DMS 273 (cell line): ENCODE results near the gene SECISBP2L.

Experiments used
- DNase-seq: peaks from one replicate; lab custom pipeline; 2025; ENCODE audit not compliant: unreplicated experiment; lab: John Stamatoyannopoulos, UW

SECISBP2L gene

DNA sequence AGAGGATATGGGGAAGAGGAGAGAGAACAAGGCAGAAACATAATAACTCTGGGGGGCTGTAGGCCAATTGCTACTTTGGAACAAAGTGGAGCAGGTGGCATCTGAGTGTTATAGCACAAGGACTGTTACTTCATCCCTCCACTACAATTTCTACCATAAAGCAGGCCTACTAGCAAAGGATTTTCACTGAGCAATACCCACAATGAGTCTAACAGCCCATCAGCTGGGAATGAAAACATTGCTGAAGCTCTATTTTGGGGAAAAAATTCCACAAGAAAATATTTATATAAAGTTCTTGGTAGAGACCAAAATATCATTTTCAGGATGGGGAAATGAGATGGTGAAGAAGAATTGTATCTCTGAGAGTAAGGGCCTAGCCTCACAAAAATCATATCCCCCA is 78.9 kb downstream of the SECISBP2L start:
- no peak for DNase-seq

DNA sequence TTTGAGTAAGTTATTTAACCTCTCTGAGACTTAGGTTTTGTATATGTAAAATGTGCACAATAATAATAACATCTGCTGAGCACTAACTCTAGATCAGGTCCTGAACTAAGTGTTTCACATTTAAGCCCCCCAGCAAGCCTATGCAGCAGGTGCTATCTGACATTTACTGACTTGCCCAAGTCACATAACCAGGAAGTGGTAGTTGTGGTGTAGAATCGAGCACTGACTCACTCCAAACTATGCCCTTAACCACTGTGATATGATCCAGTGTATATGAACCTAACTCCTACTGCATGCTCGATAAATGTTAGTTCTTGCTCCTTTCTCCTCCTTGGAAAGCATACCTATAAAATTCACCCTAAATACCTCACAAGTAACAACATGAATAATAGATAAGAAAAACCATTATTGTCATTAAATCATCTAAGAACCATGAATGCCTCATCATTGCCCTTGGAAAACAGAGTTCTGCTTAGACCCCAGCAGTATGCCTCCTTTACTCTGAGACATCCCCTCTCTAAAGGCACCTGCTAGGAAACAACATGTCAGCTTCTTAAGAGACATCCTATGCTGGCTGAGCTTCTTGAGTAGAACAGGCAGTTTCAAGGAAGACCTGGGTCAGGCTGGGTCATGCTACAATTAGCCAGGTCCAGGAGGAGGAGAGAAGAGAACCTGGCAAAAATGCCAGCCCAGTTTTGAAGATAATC is 79.5 kb downstream of the SECISBP2L start:
- DNase-seq: no peak

DNA sequence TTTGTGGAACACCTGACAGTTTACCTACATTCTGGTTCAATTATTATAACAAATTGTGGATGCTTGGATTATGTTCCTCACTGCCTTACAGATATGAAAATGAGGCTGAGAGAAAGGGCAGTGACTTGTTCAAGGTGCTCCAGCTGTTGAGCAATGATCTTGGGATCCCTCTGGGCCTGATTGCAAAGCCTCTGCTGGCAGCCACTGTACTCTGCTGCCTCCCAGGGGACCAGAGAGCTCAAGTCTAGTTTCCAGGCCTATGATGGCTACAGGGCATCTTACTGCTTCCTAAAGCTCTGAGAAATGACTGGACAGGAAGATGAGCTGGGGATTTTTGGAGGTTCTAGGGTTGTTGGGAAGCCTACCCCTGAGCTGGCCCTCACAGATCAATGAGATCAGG is 80.3 kb downstream of the SECISBP2L start:
- peak; percentile 21 for DNase-seq

DNA sequence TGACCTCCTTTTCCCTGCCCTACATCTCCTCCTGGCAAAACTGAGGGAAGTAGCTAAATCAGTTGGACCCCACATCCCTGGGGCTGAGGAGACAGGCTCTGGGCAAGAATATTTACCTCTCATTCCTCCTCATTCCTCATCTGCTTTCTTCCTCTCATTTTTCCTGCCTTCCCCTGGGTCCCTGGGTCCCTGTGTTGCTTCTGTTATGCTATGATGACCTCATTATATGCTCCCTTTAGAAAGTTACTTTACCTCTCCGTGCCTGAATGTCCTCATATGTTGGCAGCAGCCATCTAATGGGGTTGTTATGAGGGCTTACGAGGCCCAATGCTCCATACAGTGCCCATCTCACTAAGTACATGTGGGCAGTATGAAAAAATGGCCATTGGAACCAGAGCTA is 81.3 kb downstream of the SECISBP2L start:
- no peak for DNase-seq

DNA sequence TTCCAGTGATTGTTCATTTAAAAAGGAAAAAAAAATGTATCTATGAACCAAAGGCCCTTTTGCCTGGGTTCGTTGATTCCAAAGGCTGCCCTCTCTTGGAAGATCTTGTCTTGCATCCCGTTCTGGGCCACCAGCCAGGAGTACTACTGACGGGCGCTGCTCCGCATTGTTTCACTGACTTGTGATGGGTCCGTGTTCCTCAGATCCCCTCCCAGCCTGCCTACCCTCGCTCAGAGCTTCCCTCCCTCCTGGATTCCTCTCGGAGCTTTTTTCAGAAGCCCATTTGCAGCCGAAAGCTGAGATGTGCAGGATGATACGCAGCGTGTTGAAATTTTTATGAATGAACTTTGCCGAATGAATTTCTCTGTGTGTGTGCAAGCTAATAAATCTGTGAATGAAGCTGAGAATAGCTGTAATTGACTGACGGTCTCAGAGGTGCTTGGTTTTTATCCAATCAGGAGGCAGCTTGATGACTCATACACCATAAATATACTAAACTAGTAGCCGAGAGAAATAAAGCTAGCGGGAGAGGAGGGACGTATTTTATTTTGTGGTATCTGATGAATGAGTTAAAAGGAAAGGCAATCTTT is 82.6 kb downstream of the SECISBP2L start, which contains the start of gene SHC4:
TSS of gene SHC4 (minus strand) at position 396 of the 590 bp plus-strand sequence. CDS start 904 bp downstream, outside the sequence.
- peak; percentile 77 for DNase-seq

DNA sequence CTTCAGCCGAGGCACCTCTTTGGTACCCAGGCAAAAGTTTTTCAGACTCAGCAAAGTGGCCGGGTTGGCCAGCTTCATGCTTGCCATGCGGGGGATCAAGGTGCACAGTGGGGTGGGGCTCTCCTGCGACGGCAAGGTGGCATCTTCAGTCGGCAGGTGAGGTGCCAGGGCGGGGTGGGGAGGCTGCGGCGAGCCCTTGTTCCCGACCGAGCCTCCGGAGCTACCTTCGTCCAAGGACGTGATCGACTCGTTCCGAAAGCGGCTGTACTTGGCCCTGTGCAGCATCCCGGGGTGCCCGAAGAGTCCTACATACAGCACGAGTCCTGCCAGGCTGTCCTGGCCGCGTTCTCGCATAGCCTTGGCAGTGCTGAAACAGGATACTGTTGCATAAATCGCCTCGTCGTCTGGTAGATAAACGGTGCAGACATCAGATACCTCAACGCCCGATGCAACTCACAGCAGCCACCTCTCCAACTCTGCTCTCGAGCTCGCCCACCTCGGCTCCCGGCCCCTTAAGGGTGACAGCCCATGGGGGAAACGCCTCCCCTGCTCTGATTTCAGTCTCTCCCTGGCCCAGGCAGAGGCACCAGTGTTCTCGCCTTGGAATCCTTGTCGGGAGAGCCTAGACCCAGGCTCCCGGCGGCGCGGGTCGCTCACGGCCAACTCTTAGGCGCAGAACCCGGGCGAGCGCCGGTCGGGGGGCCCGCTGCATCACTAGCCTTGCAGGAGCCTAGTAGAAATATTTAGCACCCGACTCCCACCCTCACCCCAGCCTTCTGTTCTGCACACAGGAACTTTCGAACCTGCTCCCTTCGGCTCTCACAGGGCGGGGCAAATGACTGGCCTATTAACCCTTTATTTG is 83.4 kb downstream of the SECISBP2L start:
- peak; percentile 60 for DNase-seq

DNA sequence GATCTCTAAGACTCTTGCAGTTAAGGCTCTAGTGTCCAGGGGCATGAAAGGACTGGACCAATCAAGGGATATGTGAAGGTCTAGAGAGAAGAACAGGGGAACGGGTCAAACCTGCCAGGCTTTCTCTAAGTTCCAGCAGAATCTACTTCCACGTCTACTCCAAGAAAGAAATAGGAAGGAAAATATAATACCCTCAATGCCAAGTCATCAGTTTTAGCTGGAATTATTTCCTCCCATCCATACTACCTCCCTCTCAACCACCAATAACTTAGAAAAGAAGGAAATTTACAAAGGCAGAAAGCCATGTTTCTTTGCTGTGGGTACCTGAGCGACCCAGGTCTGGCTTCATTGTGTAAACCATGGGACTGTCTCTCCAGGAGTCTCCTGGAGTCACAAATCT is 90.3 kb downstream of the SECISBP2L start:
- no peak for DNase-seq

DNA sequence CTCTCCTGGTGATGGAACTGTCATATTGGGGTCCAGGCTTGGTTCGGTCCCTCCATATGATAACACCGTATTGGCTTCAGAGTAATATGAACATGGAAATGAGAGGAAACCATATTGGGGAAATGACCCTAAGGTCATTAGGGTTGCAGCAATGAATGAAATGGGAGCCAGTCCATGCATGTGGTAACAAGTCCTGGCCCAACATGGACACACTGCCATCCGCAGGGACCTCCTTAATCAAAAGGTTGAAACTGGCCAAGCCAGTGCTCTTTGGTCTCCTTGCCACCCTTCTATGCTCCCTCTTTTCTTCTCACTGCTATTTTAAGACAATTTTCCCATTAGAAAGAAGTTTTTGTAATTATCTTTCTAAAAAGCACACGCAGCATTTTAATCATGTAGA is 90.9 kb downstream of the SECISBP2L start:
- no peak for DNase-seq

DNA sequence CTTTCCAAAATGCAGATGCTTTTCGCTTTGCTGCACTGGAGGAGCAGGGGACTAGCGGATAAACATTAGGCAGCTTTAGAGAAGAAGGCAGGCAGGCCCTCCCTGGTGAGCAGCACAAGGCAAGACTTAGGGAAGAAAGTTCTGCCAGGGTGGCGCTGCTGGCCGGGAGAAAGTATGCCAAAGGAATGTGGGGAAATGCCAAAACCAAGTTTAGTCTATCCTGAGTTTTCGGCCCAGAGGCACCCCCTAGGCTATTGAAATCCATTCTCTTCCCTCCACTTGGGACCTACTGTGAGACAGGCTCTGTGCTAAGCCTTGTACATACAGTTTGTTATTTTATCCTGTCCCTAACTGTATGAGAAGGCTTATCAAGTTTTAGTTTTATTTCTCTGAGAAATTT is 91.7 kb downstream of the SECISBP2L start:
- no peak for DNase-seq

DNA sequence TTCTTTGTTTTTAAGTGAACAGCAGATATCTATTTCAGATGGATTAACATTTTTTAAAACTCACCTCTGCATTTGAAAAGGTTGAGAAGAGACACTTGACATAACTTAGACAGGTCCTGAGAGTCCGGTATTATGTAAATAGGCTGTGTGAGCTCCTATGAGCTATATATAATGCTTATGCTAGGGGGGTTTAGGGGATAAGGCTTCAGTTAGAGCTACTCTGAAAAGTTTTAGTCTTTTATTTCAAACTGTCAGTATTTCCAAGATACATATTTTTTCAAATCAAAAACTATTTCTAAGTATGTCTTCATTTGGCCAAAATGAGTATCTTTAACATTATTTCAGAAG is 99.4 kb downstream of the SECISBP2L start:
- DNase-seq: no peak

DNA sequence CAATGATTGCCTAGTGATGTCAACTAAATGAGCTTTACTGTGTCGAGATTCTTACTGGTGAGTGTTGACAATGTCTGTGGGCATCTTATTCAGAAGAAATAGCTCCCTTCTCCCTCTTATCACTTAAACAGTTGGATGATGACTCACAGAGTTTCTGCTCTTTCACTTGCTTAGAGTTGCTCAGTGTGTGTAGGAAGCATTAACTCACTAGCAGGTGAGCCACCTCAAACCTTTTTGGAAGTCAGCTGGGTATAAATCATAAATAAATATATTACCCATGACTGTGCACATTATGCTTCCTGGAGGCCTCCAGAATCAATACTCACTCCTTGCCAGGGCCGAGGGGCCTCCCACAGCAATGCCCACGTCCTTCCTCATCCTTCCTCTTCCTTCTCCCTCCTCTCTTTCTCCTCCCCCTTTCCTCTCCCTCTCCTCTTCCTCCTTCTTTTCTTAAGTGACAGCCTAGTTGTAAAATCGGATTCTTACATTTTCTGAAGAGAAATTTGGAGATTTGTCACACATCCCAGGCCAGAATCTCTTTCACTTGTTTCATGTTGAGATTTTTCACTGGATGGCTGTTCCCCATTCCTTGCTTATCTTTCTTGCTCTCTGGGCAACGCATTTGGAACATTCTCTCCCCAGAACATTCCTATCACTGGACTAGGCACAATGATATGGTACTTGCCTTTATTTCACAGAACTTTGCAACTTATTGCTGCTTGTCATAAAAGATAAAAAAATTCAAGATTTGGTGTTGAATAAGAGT is 100.0 kb downstream of the SECISBP2L start:
- DNase-seq: no peak

DNA sequence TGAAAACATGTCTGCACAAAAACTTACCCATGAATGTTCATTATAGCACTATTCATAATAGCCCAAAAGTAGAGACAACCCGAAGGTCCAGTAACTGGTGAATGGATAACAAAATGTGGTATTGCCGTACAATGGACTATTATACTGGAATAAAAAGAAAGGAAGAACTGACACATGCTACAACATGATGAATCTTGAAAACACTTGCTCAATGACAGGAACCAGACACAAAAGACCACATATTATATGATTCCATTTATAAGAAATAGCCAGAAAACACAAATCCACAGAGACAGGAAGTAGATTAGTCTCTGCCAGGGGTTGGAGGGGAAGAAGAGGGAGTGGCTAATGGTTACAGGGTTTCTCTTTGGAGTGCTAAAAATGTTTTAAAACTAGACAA is 100.9 kb downstream of the SECISBP2L start:
- no peak for DNase-seq

DNA sequence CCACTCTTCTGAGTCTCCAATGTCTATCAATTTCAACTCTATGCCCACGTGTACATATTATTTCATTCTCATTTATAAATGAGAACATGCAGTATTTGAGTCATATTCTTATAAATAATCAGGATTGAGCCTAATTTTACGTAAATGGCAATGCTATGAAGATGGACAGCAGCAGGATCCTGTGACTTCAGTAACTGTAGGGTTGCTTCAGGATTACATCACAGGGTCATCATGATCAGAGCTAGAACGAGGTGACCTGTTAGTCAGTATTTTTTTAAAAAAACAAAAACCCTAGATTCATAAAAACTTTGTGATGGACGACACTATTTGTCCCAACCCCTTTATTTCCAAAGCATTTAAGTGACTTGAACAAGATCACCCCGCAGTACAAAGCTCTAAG is 104.3 kb downstream of the SECISBP2L start:
- no peak for DNase-seq

DNA sequence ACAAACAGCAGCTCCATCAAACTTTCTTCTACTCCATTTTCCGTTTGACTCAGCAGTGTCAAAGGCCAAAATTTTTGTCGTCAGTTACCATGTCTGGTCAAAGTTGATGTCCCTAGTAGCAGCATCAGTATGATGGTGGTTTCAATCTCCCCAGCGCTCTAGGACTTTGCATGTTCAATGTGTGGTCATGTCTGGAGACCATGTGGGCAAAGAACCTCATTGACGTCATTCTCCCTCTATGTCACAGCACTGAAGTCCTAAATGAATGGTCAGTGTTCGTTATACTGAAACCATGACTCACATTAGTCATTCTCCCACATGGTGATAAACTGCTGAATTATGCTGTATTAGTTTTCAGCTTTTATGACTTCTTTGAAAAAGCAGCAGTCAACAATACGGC is 105.7 kb downstream of the SECISBP2L start:
- DNase-seq: no peak

DNA sequence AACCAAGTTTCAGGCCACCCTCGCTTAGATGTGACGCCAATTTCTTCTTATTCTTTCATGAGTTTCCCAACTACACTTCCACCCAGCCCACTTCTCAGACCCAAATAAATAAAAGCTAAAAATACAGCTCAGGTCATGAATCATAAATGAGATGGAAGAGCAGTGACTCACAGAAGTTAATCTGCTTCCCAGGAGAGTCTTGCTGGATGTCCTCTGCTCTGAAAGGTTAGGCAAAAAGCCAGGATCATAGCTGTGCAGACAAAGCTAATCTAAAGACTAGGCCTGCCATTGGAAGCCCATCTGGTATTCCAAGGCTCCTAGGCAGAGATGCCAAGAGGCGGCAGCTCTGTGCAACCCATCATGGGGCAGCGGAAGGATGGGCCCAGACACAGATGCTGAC is 106.6 kb downstream of the SECISBP2L start:
- DNase-seq: peak; percentile 31
